ENCODE results near the gene CCDC85C.

The CCDC85C gene

GRCh38 chr14:99519931-99520421 is 84.0 kb downstream of the CCDC85C start:
- no peak for DNase-seq

GRCh38 chr14:99519347-99519881 is 84.6 kb downstream of the CCDC85C start:
- no peak for DNase-seq

- peak; percentile 72 to 83 for DNase-seq
Observed at GRCh38 chr14:99518441-99519346, 85.3 kb downstream of the CCDC85C start.

- no peak for DNase-seq
Observed at GRCh38 chr14:99517643-99518381, 86.2 kb downstream of the CCDC85C start.

GRCh38 chr14:99516871-99517642 is 87.0 kb downstream of the CCDC85C start:
- DNase-seq, result no peak

GRCh38 chr14:99516156-99516870 is 87.7 kb downstream of the CCDC85C start:
- DNase-seq, result no peak

GRCh38 chr14:99515301-99516155 is 88.5 kb downstream of the CCDC85C start:
- DNase-seq, result no peak

GRCh38 chr14:99514552-99515300 is 89.3 kb downstream of the CCDC85C start:
- no peak for DNase-seq

- no peak for DNase-seq
Observed at GRCh38 chr14:99513946-99514551, 90.0 kb downstream of the CCDC85C start.

GRCh38 chr14:99513183-99513694 is 90.8 kb downstream of the CCDC85C start:
- DNase-seq, result no peak

- DNase-seq, result no peak
Observed at GRCh38 chr14:99512571-99513182, 91.3 kb downstream of the CCDC85C start.

GRCh38 chr14:99512110-99512449 is 91.9 kb downstream of the CCDC85C start:
- DNase-seq, result no peak

- DNase-seq, result no peak
Observed at GRCh38 chr14:99511421-99512109, 92.4 kb downstream of the CCDC85C start.

- DNase-seq, result no peak
Observed at GRCh38 chr14:99510556-99511139, 93.4 kb downstream of the CCDC85C start.

- no peak for DNase-seq
Observed at GRCh38 chr14:99509871-99510555, 94.0 kb downstream of the CCDC85C start.

- no peak for DNase-seq
Observed at GRCh38 chr14:99508896-99509629, 94.9 kb downstream of the CCDC85C start.
